ENCODE measurements around the gene SNRPE.

DNA sequence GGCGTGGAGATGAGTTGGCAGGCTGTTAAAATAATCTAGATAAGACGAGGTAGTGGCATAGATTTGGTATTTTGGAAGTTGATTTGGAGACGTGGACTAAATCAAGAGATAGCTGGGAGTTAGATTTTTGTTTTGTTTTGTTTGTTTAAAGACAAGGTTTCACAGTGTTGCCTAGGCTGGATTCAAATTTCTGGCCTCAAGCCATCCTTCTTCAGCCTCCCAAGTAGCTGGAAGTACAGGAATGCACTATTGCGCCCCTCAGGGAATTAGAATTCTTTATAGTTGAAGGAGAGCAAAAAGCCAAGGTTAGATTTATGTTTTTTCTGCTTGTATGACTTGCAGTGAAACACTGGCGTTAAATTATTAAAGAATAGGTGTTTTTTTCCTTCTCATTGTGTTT, 22.3 kb upstream of the SNRPE start:
- TF ChIP-seq POLR2A (IDR thresholded peaks at IDR 0.05; ENCODE audit: low read length) (no peak), GATA1 (IDR thresholded peaks at IDR 0.05; ENCODE audit: low read depth, low read length) (no peak)

Measured in erythroblast (primary cell).